ENCODE data around the gene CTF1.

Gene CTF1

GRCh38 chr16:30947541-30947858 is 51.1 kb downstream of the CTF1 start:
- no peak for TF ChIP-seq CTCF (IDR thresholded peaks at IDR 0.05; ENCODE audit: borderline replicate concordance, insufficient read depth, low read depth, low read length)
- H3K4me3 ChIP-seq (ENCODE audit: low read depth, low read length) = no peak overlapping the region

- peak overlapping the region; percentile 86 for H3K4me3 ChIP-seq (ENCODE audit: low read depth, low read length)
- no peak for TF ChIP-seq CTCF (IDR thresholded peaks at IDR 0.05; ENCODE audit: borderline replicate concordance, insufficient read depth, low read depth, low read length)
These were observed 51.6 kb downstream of the CTF1 start for GRCh38 chr16:30947859-30948666.

- TF ChIP-seq CTCF (IDR thresholded peaks at IDR 0.05; ENCODE audit: borderline replicate concordance, insufficient read depth, low read depth, low read length) = no peak
- H3K4me3 ChIP-seq (ENCODE audit: low read depth, low read length) = peak within 1 kb of the TSS; percentile 86
These were observed 52.5 kb downstream of the CTF1 start, which contains the start of gene ORAI3 for GRCh38 chr16:30948667-30949649. ORAI3 (plus strand) TSS chr16:30949068; CDS start chr16:30949290, 222 bp downstream.

- peak overlapping the region; percentile 86 for H3K4me3 ChIP-seq (ENCODE audit: low read depth, low read length)
- TF ChIP-seq CTCF (IDR thresholded peaks at IDR 0.05; ENCODE audit: borderline replicate concordance, insufficient read depth, low read depth, low read length) = peak; percentile 44; the same call in 1 of the 2 replicates
These were observed 53.5 kb downstream of the CTF1 start for GRCh38 chr16:30949650-30950515.

GRCh38 chr16:30950516-30951065 is 54.2 kb downstream of the CTF1 start:
- peak overlapping the region; percentile 86 for H3K4me3 ChIP-seq (ENCODE audit: low read depth, low read length)
- TF ChIP-seq CTCF (IDR thresholded peaks at IDR 0.05; ENCODE audit: borderline replicate concordance, insufficient read depth, low read depth, low read length) = no peak

GRCh38 chr16:30951193-30951592 is 54.8 kb downstream of the CTF1 start:
- no peak overlapping the region for H3K4me3 ChIP-seq (ENCODE audit: low read depth, low read length)
- TF ChIP-seq CTCF (IDR thresholded peaks at IDR 0.05; ENCODE audit: borderline replicate concordance, insufficient read depth, low read depth, low read length) = no peak
